ENCODE measurements around the gene VWCE.

Gene VWCE, protein sequence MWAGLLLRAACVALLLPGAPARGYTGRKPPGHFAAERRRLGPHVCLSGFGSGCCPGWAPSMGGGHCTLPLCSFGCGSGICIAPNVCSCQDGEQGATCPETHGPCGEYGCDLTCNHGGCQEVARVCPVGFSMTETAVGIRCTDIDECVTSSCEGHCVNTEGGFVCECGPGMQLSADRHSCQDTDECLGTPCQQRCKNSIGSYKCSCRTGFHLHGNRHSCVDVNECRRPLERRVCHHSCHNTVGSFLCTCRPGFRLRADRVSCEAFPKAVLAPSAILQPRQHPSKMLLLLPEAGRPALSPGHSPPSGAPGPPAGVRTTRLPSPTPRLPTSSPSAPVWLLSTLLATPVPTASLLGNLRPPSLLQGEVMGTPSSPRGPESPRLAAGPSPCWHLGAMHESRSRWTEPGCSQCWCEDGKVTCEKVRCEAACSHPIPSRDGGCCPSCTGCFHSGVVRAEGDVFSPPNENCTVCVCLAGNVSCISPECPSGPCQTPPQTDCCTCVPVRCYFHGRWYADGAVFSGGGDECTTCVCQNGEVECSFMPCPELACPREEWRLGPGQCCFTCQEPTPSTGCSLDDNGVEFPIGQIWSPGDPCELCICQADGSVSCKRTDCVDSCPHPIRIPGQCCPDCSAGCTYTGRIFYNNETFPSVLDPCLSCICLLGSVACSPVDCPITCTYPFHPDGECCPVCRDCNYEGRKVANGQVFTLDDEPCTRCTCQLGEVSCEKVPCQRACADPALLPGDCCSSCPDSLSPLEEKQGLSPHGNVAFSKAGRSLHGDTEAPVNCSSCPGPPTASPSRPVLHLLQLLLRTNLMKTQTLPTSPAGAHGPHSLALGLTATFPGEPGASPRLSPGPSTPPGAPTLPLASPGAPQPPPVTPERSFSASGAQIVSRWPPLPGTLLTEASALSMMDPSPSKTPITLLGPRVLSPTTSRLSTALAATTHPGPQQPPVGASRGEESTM

DNA sequence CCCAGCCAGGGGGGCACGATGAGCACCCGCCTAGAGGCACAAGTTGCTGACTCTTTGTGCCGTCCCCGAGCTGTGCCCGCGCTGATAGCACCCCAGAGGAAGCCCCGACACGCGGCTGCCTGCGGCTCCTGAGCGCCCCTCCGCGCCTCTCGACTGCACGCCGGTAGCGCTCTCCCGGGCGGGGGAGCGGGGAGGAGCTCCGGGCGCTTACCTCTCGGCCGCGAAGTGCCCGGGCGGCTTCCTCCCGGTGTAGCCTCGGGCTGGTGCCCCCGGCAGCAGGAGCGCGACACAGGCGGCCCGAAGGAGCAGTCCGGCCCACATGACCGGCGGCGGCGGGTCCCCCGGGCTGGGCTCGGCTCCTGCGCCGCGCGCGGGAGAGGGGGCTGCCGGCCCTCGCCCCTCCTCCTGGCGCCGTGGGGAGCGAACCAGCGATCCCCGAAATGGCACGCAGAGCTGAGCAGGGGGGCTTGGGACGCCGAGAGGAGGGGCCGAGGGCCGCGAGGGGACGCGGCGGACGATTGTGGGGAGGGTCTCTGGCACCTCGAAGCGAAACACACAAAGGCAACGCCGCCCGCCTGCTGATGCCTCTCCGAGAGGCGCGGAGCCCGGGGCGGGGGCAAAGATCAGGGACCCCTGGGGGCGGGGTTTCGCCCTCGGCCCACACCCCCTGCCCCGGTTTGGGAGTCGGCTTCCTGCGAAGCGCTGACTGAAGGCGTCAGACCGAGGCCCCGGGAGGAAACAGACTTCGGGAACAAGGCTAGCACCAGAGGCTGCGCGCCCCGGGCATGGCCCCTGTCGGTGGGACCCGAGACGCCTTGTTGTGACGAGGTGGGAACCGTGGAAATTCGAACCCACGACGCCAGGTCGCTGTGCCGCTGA is at the start of gene VWCE:
VWCE (minus strand) TSS at position 600 of the 879 bp plus-strand sequence; CDS start at position 321, 279 bp downstream.
- DNase-seq (ENCODE audit: low read depth in 2 of 2, low spot score in 1 of 2), result peak in 1 of 2 donors; percentile 27

- no peak for DNase-seq (ENCODE audit: low read depth in 2 of 2, low spot score in 1 of 2)
Measured at GRCh38 chr11:61343792-61344745, 49.0 kb upstream of the VWCE start.

GRCh38 chr11:61342207-61342803 is 47.2 kb upstream of the VWCE start:
- no peak for DNase-seq (ENCODE audit: low read depth in 2 of 2, low spot score in 1 of 2)

- DNase-seq (ENCODE audit: low read depth in 2 of 2, low spot score in 1 of 2), result no peak
Measured at GRCh38 chr11:61341706-61342105, 46.6 kb upstream of the VWCE start.

DNA sequence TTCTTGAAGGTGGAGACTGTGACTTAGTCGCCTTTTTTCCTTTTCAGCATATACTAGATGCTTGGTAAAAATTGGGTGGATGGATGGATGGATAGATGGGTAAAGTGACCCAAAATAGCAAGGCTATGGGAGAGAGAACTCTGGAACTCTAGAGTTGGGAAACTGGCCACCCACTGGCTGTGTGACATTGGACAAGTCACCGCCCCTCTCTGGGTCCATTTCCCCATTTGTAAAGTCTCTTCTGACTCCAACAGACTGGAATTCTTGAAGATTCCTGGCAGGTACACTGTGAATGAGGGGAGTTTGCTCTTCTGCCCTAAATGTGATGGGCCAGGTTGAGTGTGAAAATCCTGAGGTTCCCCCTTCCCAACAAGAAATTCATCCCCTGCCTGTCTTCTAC is 45.9 kb upstream of the VWCE start:
- DNase-seq (ENCODE audit: low read depth in 2 of 2, low spot score in 1 of 2), result no peak

DNA sequence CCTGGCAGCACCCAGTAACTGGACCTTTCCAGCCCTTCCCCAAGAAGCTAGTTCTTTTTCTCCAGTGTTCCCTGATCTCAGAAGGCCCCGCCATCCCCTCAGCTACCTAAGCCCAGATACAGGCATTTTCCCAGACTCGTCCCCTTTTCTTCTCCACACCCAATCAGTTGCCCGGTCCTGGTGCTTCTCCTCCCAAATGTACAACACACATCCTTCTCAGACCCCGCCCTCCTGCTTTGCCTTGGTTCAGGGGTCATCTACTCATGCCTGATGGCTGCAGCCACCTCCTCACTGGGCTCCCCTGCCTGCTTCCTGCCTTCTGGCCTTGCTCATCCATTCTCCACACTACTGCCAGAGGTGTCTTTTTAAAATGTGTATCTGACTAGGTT is 44.4 kb upstream of the VWCE start:
- no peak for DNase-seq (ENCODE audit: low read depth in 2 of 2, low spot score in 1 of 2)

- DNase-seq (ENCODE audit: low read depth in 2 of 2, low spot score in 1 of 2), result no peak
Measured at GRCh38 chr11:61338783-61339489, 43.8 kb upstream of the VWCE start.

DNA sequence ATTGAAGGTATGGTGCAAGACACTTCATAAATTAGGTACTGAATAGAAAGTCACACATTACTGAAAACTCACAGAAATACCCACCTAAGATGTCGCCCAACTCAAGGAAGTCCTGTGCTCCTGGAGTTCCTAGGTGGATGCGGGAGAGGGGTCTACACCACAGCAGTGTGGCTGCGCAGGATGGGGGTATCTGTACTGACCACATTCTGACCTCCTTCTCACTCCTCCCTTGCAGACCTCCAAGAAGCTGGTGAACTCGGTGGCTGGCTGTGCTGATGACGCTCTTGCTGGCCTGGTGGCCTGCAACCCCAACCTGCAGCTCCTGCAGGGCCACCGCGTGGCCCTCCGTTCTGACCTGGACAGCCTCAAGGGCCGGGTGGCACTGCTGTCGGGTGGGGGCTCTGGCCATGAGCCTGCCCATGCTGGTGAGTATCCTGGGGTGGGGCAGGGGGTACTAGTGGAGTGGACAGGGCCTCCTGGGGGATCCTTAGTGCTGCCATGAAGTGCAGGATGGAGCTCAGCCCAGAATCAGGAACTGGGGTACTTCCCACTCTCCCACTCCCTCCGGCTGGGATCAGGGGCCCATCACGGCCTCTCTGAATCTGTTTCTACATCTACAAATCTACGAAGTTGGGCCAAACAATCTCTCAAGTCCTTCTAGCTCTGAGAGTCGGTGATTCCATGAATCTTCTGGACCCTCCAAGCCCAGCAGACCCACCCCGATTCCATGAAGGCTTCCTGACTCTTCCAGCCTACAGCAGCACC is 42.8 kb upstream of the VWCE start:
- no peak for DNase-seq (ENCODE audit: low read depth in 2 of 2, low spot score in 1 of 2)

GRCh38 chr11:61336171-61336935 is 41.2 kb upstream of the VWCE start:
- DNase-seq (ENCODE audit: low read depth in 2 of 2, low spot score in 1 of 2), result peak; percentile 49 to 64

- DNase-seq (ENCODE audit: low read depth in 2 of 2, low spot score in 1 of 2), result no peak
Measured at GRCh38 chr11:61335355-61335710, 40.2 kb upstream of the VWCE start.

GRCh38 chr11:61334434-61335354 is 39.6 kb upstream of the VWCE start:
- no peak for DNase-seq (ENCODE audit: low read depth in 2 of 2, low spot score in 1 of 2)

GRCh38 chr11:61333550-61334433 is 38.7 kb upstream of the VWCE start:
- no peak for DNase-seq (ENCODE audit: low read depth in 2 of 2, low spot score in 1 of 2)

DNA sequence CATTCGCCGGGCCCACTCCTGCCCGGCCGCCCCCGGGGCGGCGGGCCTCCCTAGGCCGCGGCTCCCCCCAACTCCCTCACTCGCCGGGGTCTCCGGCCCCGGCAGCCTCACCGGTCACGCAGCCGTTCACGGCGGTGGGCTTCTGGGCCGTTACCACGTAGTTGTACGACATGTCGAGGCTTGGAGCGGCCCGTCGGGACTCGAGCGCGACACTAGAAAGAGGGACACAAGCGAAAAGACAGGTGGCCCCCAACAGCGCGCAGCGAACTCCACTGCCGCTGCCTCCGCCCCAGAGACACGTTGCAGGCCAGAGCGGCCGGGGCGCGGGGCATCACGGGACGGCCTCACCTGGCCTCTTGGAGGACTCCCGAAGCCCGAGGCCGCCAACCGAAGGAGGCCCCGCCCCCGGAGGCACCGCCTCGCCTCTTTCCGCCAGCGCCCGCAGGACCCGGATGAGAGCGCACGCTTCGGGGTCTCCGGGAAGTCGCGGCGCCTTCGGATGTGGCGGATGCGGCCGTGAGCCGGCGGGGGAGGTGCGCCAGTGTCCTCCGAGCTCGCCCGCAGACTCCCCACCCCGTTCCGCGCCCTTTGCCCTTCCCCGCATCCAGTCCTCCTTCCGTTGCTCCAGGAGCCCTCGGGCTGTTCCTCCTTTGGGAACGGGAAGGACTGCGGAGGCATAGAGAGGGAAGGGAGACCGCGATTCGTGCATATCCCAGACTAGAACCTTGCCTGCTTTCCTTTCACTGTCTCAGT is 37.9 kb upstream of the VWCE start, which contains the start of the genes DDB1 and TKFC:
DDB1 (minus strand) TSS at position 309 of the 753 bp plus-strand sequence; CDS start at position 172, 137 bp downstream.
TKFC (plus strand) TSS at position 432 of the 753 bp plus-strand sequence. CDS start 1,501 bp downstream, outside the sequence.
- DNase-seq (ENCODE audit: low read depth in 2 of 2, low spot score in 1 of 2), result peak; percentile 92 to 94

GRCh38 chr11:61332281-61332796 is 37.2 kb upstream of the VWCE start:
- no peak for DNase-seq (ENCODE audit: low read depth in 2 of 2, low spot score in 1 of 2)
